ENCODE measurements around the gene POU2F2. TPM values are rescaled to one million over a fixed set of nuclear protein-coding genes. Genes with fewer than 3 reads are reported as not detected.

The POU2F2 gene
- polyA plus RNA-seq, 1 of the 3 experiments (the other 2 are of a cell fraction), result 0.49 TPM

GRCh38 chr19:42116308-42117075 is 15.8 kb downstream of the POU2F2 start:
- no peak overlapping the region for H3K4me3 ChIP-seq (ENCODE audit: low read depth in 2 of 2, low read length in 1 of 2)
- H3K9ac ChIP-seq, result no peak overlapping the region
- no peaks in the 10 kb centered on the region for H3K79me2 ChIP-seq (ENCODE audit: insufficient read depth)
- no peak for TF ChIP-seq CTCF (IDR thresholded peaks at IDR 0.05)
- no peak for TF ChIP-seq EP300 (IDR thresholded peaks at IDR 0.05; ENCODE audit: borderline replicate concordance in 1 of 2, low read depth in 1 of 2, low read length in 1 of 2)
- TF ChIP-seq MEF2A (IDR thresholded peaks at IDR 0.05; ENCODE audit: borderline replicate concordance, low read depth), result no peak
- TF ChIP-seq, protein P1, sequence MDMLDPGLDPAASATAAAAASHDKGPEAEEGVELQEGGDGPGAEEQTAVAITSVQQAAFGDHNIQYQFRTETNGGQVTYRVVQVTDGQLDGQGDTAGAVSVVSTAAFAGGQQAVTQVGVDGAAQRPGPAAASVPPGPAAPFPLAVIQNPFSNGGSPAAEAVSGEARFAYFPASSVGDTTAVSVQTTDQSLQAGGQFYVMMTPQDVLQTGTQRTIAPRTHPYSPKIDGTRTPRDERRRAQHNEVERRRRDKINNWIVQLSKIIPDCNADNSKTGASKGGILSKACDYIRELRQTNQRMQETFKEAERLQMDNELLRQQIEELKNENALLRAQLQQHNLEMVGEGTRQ (IDR thresholded peaks at IDR 0.05; ENCODE audit: borderline replicate concordance, low read depth, low read length), result no peak
- TF ChIP-seq GATA2 (CRISPR knock-in tag; IDR thresholded peaks at IDR 0.05), result no peak
- no peak for TF ChIP-seq RXRA (IDR thresholded peaks at IDR 0.05; ENCODE audit: borderline replicate concordance, low read depth)
- TF ChIP-seq SMC3 (IDR thresholded peaks at IDR 0.05; ENCODE audit: low read depth, low read length), result no peak
- TF ChIP-seq TEAD4 (IDR thresholded peaks at IDR 0.05; ENCODE audit: borderline replicate concordance, insufficient read depth), result no peak
- no peak for TF ChIP-seq TAF1 (IDR thresholded peaks at IDR 0.05; ENCODE audit: borderline replicate concordance, low read depth, low read length)
- no peak for TF ChIP-seq POLR2AphosphoS5 (IDR thresholded peaks at IDR 0.05; ENCODE audit: low read depth, low read length)
- no peak for TF ChIP-seq FOXM1 (IDR thresholded peaks at IDR 0.05; ENCODE audit: low read depth)
- TF ChIP-seq SIN3A (IDR thresholded peaks at IDR 0.05; ENCODE audit: borderline replicate concordance, low read depth, low read length), result no peak
- TF ChIP-seq, protein P2, sequence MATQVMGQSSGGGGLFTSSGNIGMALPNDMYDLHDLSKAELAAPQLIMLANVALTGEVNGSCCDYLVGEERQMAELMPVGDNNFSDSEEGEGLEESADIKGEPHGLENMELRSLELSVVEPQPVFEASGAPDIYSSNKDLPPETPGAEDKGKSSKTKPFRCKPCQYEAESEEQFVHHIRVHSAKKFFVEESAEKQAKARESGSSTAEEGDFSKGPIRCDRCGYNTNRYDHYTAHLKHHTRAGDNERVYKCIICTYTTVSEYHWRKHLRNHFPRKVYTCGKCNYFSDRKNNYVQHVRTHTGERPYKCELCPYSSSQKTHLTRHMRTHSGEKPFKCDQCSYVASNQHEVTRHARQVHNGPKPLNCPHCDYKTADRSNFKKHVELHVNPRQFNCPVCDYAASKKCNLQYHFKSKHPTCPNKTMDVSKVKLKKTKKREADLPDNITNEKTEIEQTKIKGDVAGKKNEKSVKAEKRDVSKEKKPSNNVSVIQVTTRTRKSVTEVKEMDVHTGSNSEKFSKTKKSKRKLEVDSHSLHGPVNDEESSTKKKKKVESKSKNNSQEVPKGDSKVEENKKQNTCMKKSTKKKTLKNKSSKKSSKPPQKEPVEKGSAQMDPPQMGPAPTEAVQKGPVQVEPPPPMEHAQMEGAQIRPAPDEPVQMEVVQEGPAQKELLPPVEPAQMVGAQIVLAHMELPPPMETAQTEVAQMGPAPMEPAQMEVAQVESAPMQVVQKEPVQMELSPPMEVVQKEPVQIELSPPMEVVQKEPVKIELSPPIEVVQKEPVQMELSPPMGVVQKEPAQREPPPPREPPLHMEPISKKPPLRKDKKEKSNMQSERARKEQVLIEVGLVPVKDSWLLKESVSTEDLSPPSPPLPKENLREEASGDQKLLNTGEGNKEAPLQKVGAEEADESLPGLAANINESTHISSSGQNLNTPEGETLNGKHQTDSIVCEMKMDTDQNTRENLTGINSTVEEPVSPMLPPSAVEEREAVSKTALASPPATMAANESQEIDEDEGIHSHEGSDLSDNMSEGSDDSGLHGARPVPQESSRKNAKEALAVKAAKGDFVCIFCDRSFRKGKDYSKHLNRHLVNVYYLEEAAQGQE (IDR thresholded peaks at IDR 0.05; ENCODE audit: low read depth, low read length), result no peak
- TF ChIP-seq TCF12 (IDR thresholded peaks at IDR 0.05), result no peak
- H2AFZ ChIP-seq (ENCODE audit: low read depth), result no peak overlapping the region
- no peaks in the 10 kb centered on the region for H3K9me3 ChIP-seq
- CTCF ChIA-PET, result interaction anchor here (1.2 to 2.3 kb wide), 4 partner anchors 16 to 129 kb away, joined by 3 to 9 read pairs (median 4); no protein-coding TSS in a partner anchor
- H3K27ac ChIP-seq (ENCODE audit: low read depth in 2 of 2, low read length in 1 of 2), result no peak overlapping the region
- no peaks in the 10 kb centered on the region for H3K36me3 ChIP-seq (replicated peaks in 1 of 2; ENCODE audit: control insufficient read depth in 1 of 2, insufficient read depth in 2 of 2, low read length in 1 of 2)
- 90% methylated on average over 20 of the region's 20 CpGs for WGBS (ENCODE audit: low lambda C conversion rate)
- no peaks in the 10 kb centered on the region for H4K20me1 ChIP-seq (ENCODE audit: insufficient read depth)
- H3K9me2 ChIP-seq, result no peaks in the 10 kb centered on the region
- peaks cover 35% of the 10 kb centered on the region for H3F3A ChIP-seq (replicated peaks; ENCODE audit: insufficient read depth)
- H3K27me3 ChIP-seq (ENCODE audit: insufficient read depth), result no peaks in the 10 kb centered on the region
- H3K4me1 ChIP-seq (ENCODE audit: control insufficient read depth in 1 of 2, insufficient read depth in 2 of 2, low read depth in 1 of 2, low read length in 1 of 2), result peaks cover 9 to 38% of the 10 kb centered on the region in 2 experiments; a peak in 3 of 4 replicates
- H3K4me2 ChIP-seq, result no peak overlapping the region
- no peak for DNase-seq
- POLR2A ChIA-PET, result no interaction called here

All from SK-N-SH (cell line).